PC-3 (cell line): ENCODE measurements around the gene NFYC. TPM values are rescaled to one million over a fixed set of nuclear protein-coding genes. Genes with fewer than 3 reads are reported as not detected.

Experiments used
- ATAC-seq: fragments of 200-7000 bp; cut with Tn5 transposase; 2 replicates; pipeline ENCODE4 v1.9.1; 2020; ENCODE audit warnings: mild to moderate bottlenecking, moderate library complexity
- BruUV-seq: library from RNA; stranded (reverse); fragments of 400-500 nt; replicated peaks from 2 replicates; lab custom pipeline; 2021; lab: Mats Ljungman, UMichigan
- CTCF ChIA-PET: fragments of 300-600 bp; sonication (Branson Sonifier 250); formaldehyde crosslinking; loops from one replicate; lab custom pipeline; 2022; ENCODE audit warnings: antibody characterized with exemption; lab: Charles Lee
- POLR2A ChIA-PET: fragments of 300-600 bp; sonication (Branson Sonifier 250); formaldehyde crosslinking; loops from one replicate; lab custom pipeline; 2022; ENCODE audit warnings: antibody characterized with exemption; ENCODE audit not compliant: unreplicated experiment; lab: Charles Lee
- DNase-seq: peaks from one replicate; pipeline ENCODE4 v3.0.0-alpha.2; 2015
- H2AFZ ChIP-seq: fragments of 300-600 bp; sonication (generic); 2 replicates; pipeline ENCODE4 v1.6.0; 2016; ENCODE audit warnings: antibody characterized with exemption, low read length
- H3F3A ChIP-seq: fragments of 300-600 bp; sonication (generic); one replicate; pipeline ENCODE4 v1.6.0; 2017; ENCODE audit warnings: antibody characterized with exemption, low read length, control low read depth, mild to moderate bottlenecking; ENCODE audit not compliant: unreplicated experiment
- H3K27ac ChIP-seq: fragments of 300-600 bp; sonication (generic); 2 replicates; pipeline ENCODE4 v1.5.1; 2016; ENCODE audit warnings: mild to moderate bottlenecking, low read length
- H3K27me3 ChIP-seq: fragments of 300-600 bp; sonication (generic); 2 replicates; pipeline ENCODE4 v1.6.1; 2016; ENCODE audit warnings: low read length, mixed read lengths
- H3K36me3 ChIP-seq: fragments of 300-600 bp; sonication (generic); 2 replicates; pipeline ENCODE4 v1.6.1; 2016; ENCODE audit warnings: low read depth, mixed run types, low read length, mixed read lengths
- H3K4me1 ChIP-seq: fragments of 300-600 bp; sonication (generic); 2 replicates; pipeline ENCODE4 v1.5.1; 2016; ENCODE audit warnings: low read length; ENCODE audit not compliant: insufficient read depth
- H3K4me2 ChIP-seq: fragments of 300-600 bp; sonication (generic); 2 replicates; pipeline ENCODE4 v1.6.0; 2016; ENCODE audit warnings: low read length
- H3K4me3 ChIP-seq: fragments of 300-600 bp; sonication (generic); 2 replicates; pipeline ENCODE4 v1.5.1; 2016; ENCODE audit warnings: mild to moderate bottlenecking, low read length, mixed read lengths
- H3K79me2 ChIP-seq: fragments of 300-600 bp; sonication (generic); 2 replicates; pipeline ENCODE4 v1.6.1; 2017; ENCODE audit warnings: low read length, mixed read lengths
- H3K9ac ChIP-seq: fragments of 300-600 bp; sonication (generic); 2 replicates; pipeline ENCODE4 v1.6.0; 2016; ENCODE audit warnings: mild to moderate bottlenecking, low read length
- H3K9me2 ChIP-seq: fragments of 300-600 bp; sonication (generic); replicated peaks from 2 replicates; pipeline ENCODE4 v1.6.1; 2016; ENCODE audit warnings: mixed run types, low read length, mixed read lengths
- H3K9me3 ChIP-seq: fragments of 300-600 bp; sonication (generic); 2 replicates; pipeline ENCODE4 v1.6.1; 2016; ENCODE audit warnings: low read length, mixed read lengths
- H4K20me1 ChIP-seq: fragments of 300-600 bp; sonication (generic); 2 replicates; pipeline ENCODE4 v1.6.1; 2016; ENCODE audit warnings: low read length, mixed read lengths
- CTCF ChIP-seq: fragments of 300-600 bp; sonication (generic); conservative IDR thresholded peaks from 2 replicates; pipeline ENCODE4 v1.5.1; 2017; ENCODE audit warnings: antibody characterized with exemption, low read depth, mild to moderate bottlenecking, low read length
- EZH2 ChIP-seq: fragments of 300-600 bp; sonication (generic); IDR thresholded peaks from one replicate; pipeline ENCODE4 v1.6.1; 2017; ENCODE audit warnings: antibody characterized with exemption, mild to moderate bottlenecking, low read length; ENCODE audit not compliant: unreplicated experiment
- EZH2phosphoT487 ChIP-seq: fragments of 300-600 bp; sonication (generic); IDR thresholded peaks from 2 replicates; pipeline ENCODE4 v1.6.1; 2018; ENCODE audit warnings: mild to moderate bottlenecking, antibody characterized with exemption, low read length, borderline replicate concordance
- intact Hi-C: fragments of 100-400 bp; cut with micrococcal nuclease; formaldehyde crosslinking; loops from 2 replicates; pipeline ENCODE4 v1.9.0; 2023
- total RNA-seq: library from RNA; depleted of rRNA; stranded (reverse); fragments of >200 nt; gene quantifications from 2 replicates; pipeline ENCODE4 v1.2.3, GENCODE V29; 2014

The NFYC gene
- total RNA-seq, 1 experiment from 2014 or later = 52.6 TPM

GRCh38 chr1:40784771-40785151 lies 93.3 kb downstream of the NFYC start:
- Histone ChIP-seq H3K36me3 (no peaks in the 10 kb centered on the region), H3K4me3 (no peak overlapping the region), H3K9me3 (no peaks in the 10 kb centered on the region), H3K9me2 (no peaks in the 10 kb centered on the region), H3K27me3 (no peaks in the 10 kb centered on the region), H3K4me2 (peak overlapping the region; percentile 80), H3K27ac (no peak overlapping the region), H3K79me2 (no peaks in the 10 kb centered on the region), H4K20me1 (no peaks in the 10 kb centered on the region), H3F3A (no peaks in the 10 kb centered on the region), H3K4me1 (peaks cover 10% of the 10 kb centered on the region), H2AFZ (no peak overlapping the region), H3K9ac (no peak overlapping the region)
- TF ChIP-seq EZH2 (no peak), EZH2phosphoT487 (no peak), CTCF (no peak)
- CTCF ChIA-PET = no interaction called here
- intact Hi-C loops = no loop called here
- no TSS peak for BruUV-seq
- DNase-seq (no peak), ATAC-seq (no peak)
- POLR2A ChIA-PET = interaction anchor here (0.7 kb wide), 1 partner anchor 92 kb away, joined by 4 read pairs; no protein-coding TSS in a partner anchor

- ATAC-seq = no peak
- CTCF ChIA-PET = no interaction called here
- BruUV-seq = no TSS peak
Observed at GRCh38 chr1:40785446-40785845, 93.9 kb downstream of the NFYC start.

GRCh38 chr1:40786171-40786994 lies 94.9 kb downstream of the NFYC start:
- Histone ChIP-seq H3K4me3 (no peak overlapping the region), H3K9me2 (no peaks in the 10 kb centered on the region), H4K20me1 (no peaks in the 10 kb centered on the region), H3K27ac (no peak overlapping the region), H3K27me3 (no peaks in the 10 kb centered on the region), H3K9ac (no peak overlapping the region), H3K4me2 (no peak overlapping the region), H3K36me3 (no peaks in the 10 kb centered on the region), H3F3A (no peaks in the 10 kb centered on the region), H2AFZ (no peak overlapping the region), H3K4me1 (peaks cover 10% of the 10 kb centered on the region), H3K9me3 (no peaks in the 10 kb centered on the region), H3K79me2 (no peaks in the 10 kb centered on the region)
- ChIA-PET POLR2A (no interaction called here), CTCF (no interaction called here)
- intact Hi-C loops = no loop called here
- TF ChIP-seq EZH2 (no peak), EZH2phosphoT487 (no peak), CTCF (no peak)
- BruUV-seq = no TSS peak
- DNase-seq = no peak
- ATAC-seq = no peak

More at GRCh38 chr1:40785446-40785845, 93.9 kb downstream of the NFYC start:
- Histone ChIP-seq H3K27ac (no peak overlapping the region), H3K4me1 (peaks cover 10% of the 10 kb centered on the region), H3K4me3 (no peak overlapping the region), H3K9me3 (no peaks in the 10 kb centered on the region), H4K20me1 (no peaks in the 10 kb centered on the region), H3K9me2 (no peaks in the 10 kb centered on the region), H3K27me3 (no peaks in the 10 kb centered on the region), H3K79me2 (no peaks in the 10 kb centered on the region), H3F3A (no peaks in the 10 kb centered on the region), H3K36me3 (no peaks in the 10 kb centered on the region), H2AFZ (no peak overlapping the region), H3K9ac (no peak overlapping the region), H3K4me2 (no peak overlapping the region)
- POLR2A ChIA-PET = no interaction called here
- intact Hi-C loops = no loop called here
- TF ChIP-seq EZH2phosphoT487 = no peak
- DNase-seq = no peak
